LNCAP (cell line): ENCODE results near the gene CHST3.

Source experiments
- TF ChIP-seq, protein P1 (sequence below): fragments of 450-650 bp; IDR thresholded peaks from 2 replicates; pipeline ENCODE4 v1.5.1; 2017; ENCODE audit warnings: mild to moderate bottlenecking

CHST3 gene

DNA sequence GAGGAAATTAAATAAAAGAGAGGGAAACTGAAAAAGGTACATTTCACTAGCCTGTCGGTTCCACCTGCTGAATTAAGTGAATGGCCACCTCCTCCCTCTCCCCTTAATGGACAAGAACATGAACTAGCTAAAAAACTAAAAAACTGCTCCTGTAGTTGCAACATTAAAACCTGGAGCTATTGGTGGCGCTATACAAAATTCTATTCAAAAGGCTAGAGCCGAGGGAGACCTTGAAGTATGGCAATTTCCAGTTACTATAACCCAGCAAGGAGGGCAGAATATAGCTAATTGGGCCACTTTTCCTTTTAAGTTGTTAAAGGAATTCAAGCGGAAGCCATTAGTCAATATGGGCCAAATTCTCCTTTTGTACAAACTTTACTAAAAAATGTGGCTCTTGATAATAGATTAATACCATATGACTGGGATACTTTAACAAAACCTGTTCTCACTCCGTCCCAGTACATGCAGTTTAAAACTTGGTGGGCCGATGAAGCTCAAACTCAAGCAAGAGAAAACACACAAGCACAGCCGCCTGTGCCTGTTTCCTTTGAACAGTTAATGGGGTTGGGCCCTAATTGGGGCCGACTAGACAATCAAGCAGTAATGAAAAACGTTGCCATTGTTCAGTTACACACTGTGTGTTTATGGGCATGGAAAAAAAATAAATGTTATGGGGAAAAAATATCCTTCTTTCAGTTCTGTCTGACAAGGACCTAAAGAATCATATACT lies 6.5 kb upstream of the CHST3 start:
- TF ChIP-seq, protein P1, sequence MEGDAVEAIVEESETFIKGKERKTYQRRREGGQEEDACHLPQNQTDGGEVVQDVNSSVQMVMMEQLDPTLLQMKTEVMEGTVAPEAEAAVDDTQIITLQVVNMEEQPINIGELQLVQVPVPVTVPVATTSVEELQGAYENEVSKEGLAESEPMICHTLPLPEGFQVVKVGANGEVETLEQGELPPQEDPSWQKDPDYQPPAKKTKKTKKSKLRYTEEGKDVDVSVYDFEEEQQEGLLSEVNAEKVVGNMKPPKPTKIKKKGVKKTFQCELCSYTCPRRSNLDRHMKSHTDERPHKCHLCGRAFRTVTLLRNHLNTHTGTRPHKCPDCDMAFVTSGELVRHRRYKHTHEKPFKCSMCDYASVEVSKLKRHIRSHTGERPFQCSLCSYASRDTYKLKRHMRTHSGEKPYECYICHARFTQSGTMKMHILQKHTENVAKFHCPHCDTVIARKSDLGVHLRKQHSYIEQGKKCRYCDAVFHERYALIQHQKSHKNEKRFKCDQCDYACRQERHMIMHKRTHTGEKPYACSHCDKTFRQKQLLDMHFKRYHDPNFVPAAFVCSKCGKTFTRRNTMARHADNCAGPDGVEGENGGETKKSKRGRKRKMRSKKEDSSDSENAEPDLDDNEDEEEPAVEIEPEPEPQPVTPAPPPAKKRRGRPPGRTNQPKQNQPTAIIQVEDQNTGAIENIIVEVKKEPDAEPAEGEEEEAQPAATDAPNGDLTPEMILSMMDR: no peak

DNA sequence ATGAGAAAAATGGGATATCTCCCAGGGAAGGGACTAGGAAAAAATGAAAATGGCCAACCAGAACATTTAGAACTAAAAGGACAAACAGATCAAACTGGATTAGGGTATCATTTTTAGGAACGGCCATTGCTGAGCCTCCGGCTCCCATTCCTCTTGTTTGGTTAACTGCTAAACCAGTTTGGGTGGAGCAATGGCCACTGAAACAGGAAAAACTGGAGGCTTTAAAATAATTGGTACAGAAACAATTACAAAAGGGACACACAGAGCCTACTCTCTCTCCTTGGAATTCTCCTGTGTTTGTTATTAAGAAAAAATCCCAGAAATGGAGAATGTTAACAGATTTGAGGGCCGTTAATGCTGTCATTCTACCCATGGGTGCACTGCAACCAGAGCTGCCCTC lies 4.7 kb upstream of the CHST3 start:
- TF ChIP-seq, protein P1: no peak

GRCh38 chr10:71961831-71962230 lies 2.4 kb upstream of the CHST3 start:
- TF ChIP-seq, protein P1: no peak

GRCh38 chr10:71962901-71963300 lies 1.3 kb upstream of the CHST3 start:
- TF ChIP-seq, protein P1: no peak

- TF ChIP-seq, protein P1: no peak
These were observed 671 bp upstream of the CHST3 start for GRCh38 chr10:71963351-71964097.

- TF ChIP-seq, protein P1: no peak
These were observed 734 bp downstream of the CHST3 start for GRCh38 chr10:71964743-71965515.

GRCh38 chr10:71965623-71966022 lies 1.4 kb downstream of the CHST3 start:
- TF ChIP-seq, protein P1: no peak
